ENCODE data around the gene REEP1. TPM values are rescaled to one million over a fixed set of nuclear protein-coding genes. Genes with fewer than 3 reads are reported as not detected.

REEP1 gene
- total and polyA plus RNA-seq, 2 of the 8 experiments (the other 6 are each of a cell fraction or from before 2014, with no cell fraction given) = 0.74 to 1.5 TPM

GRCh38 chr2:86382108-86382507 is 44.7 kb upstream of the REEP1 start:
- H3K4me3 ChIP-seq (ENCODE audit: extremely low read depth in 1 of 4, insufficient read depth in 2 of 4, low read depth in 3 of 4, low read length in 4 of 4) = no peak overlapping the region
- no peak overlapping the region for H3K4ac ChIP-seq (replicated peaks; ENCODE audit: insufficient read length, low read depth, low read length)
- no peaks in the 10 kb centered on the region for H3K36me3 ChIP-seq (ENCODE audit: control insufficient read depth in 2 of 4, insufficient read depth in 4 of 4, low read length in 3 of 4)
- no peak overlapping the region for H3K27ac ChIP-seq (ENCODE audit: low read depth, low read length)
- H3K14ac ChIP-seq (ENCODE audit: insufficient read length) = no peak overlapping the region
- H3K27me3 ChIP-seq (replicated peaks in 1 of 4; ENCODE audit: control insufficient read depth in 3 of 4, extremely low read depth in 1 of 4, insufficient read depth in 3 of 4, low read length in 3 of 4) = no peaks in the 10 kb centered on the region
- no peaks in the 10 kb centered on the region for H3K9me3 ChIP-seq (ENCODE audit: insufficient read depth in 2 of 2, low read depth in 1 of 2, low read length in 1 of 2)
- FAIRE-seq (no peak), DNase-seq (ENCODE audit: low read depth in 1 of 2, low spot score in 2 of 2) (no peak)
- H4K91ac ChIP-seq (replicated peaks; ENCODE audit: insufficient read length, low read length) = no peak overlapping the region
- no peak overlapping the region for H2BK20ac ChIP-seq (ENCODE audit: low read length)
- H3K18ac ChIP-seq (ENCODE audit: extremely low read depth, low read length) = no peak overlapping the region
- H2BK5ac ChIP-seq (ENCODE audit: low read depth, low read length) = no peak overlapping the region
- no peak overlapping the region for H2BK15ac ChIP-seq (ENCODE audit: low read length)
- H2AK5ac ChIP-seq (ENCODE audit: low read depth, low read length) = no peak overlapping the region
- TF ChIP-seq BACH1 (IDR thresholded peaks at IDR 0.05; ENCODE audit: low read length) (no peak), KDM5A (IDR thresholded peaks at IDR 0.05; ENCODE audit: low read length) (no peak), TEAD4 (IDR thresholded peaks at IDR 0.05; ENCODE audit: low read depth, low read length) (no peak)
- ChIA-PET CTCF (ENCODE audit: partially characterized antibody) (interaction anchor here (0.7 to 2.7 kb wide), 4 partner anchors 9 to 180 kb away, joined by 3 to 19 read pairs (median 4); no protein-coding TSS in a partner anchor), POLR2A (ENCODE audit: partially characterized antibody) (no interaction called here)
- H3K4me2 ChIP-seq (ENCODE audit: insufficient read depth in 1 of 2, low read depth in 2 of 2, low read length in 2 of 2) = no peak overlapping the region
- peak overlapping the region; percentile 79; the same call in 1 of the 2 replicates for H4K8ac ChIP-seq (ENCODE audit: extremely low read depth, insufficient read depth, low read length)
- 91% methylated on average over 2 of the region's 2 CpGs; no CpG with 5 or more reads in 1 of the 2 experiments for WGBS, 2 experiments (ENCODE audit: extremely low coverage in 1 of 2, insufficient coverage in 1 of 2, insufficient read length in 1 of 2, insufficient replicate concordance in 2 of 2, low coverage in 1 of 2, low lambda C conversion rate in 2 of 2, missing lambda C conversion rate in 1 of 2)
- no peak overlapping the region for H3K23ac ChIP-seq (ENCODE audit: insufficient read length)
- no peak overlapping the region for H2BK120ac ChIP-seq (replicated peaks; ENCODE audit: low read depth, low read length)
- no peak overlapping the region for H2BK12ac ChIP-seq (ENCODE audit: low read depth, low read length)
- H3K9ac ChIP-seq (replicated peaks in 1 of 4; ENCODE audit: extremely low read depth in 1 of 4, low read depth in 3 of 4, low read length in 3 of 4) = no peak overlapping the region
- no peaks in the 10 kb centered on the region; the same call in 1 of the 2 replicates for H3K23me2 ChIP-seq (ENCODE audit: low read depth, low read length)
- H3K56ac ChIP-seq (replicated peaks; ENCODE audit: insufficient read length, low read depth, low read length) = no peak overlapping the region
- no peaks in the 10 kb centered on the region for H4K20me1 ChIP-seq (replicated peaks in 1 of 2; ENCODE audit: control insufficient read depth in 1 of 2, insufficient read depth in 2 of 2, low read length in 2 of 2)
- H3K79me1 ChIP-seq (ENCODE audit: low read depth, low read length) = no peaks in the 10 kb centered on the region
- 0 out of 2 replicates have a peak overlapping the region, but pooled peaks have one; percentile 40 for H2AFZ ChIP-seq (ENCODE audit: low read length)
- no peaks in the 10 kb centered on the region for H3K79me2 ChIP-seq (ENCODE audit: control insufficient read depth in 1 of 2, insufficient read depth in 2 of 2, low read length in 2 of 2)
- no peaks in the 10 kb centered on the region for H3K4me1 ChIP-seq (replicated peaks in 1 of 4; ENCODE audit: control insufficient read depth in 3 of 4, insufficient read depth in 4 of 4, low read length in 3 of 4)
- H4K5ac ChIP-seq (ENCODE audit: insufficient read length, low read depth, low read length) = no peak overlapping the region

Measured in H1 (cell line).